ENCODE data around the gene ASTN2. TPM values are rescaled to one million over a fixed set of nuclear protein-coding genes. Genes with fewer than 3 reads are reported as not detected.
"Not testable (repeated sequence)": the region's sequence is repeated elsewhere in the genome, so short reads cannot be mapped to it uniquely, and the experiment has no call there.

The ASTN2 gene
- total and polyA plus RNA-seq, 2 experiments from 2014 or later = 7.0 to 24.6 TPM

DNA sequence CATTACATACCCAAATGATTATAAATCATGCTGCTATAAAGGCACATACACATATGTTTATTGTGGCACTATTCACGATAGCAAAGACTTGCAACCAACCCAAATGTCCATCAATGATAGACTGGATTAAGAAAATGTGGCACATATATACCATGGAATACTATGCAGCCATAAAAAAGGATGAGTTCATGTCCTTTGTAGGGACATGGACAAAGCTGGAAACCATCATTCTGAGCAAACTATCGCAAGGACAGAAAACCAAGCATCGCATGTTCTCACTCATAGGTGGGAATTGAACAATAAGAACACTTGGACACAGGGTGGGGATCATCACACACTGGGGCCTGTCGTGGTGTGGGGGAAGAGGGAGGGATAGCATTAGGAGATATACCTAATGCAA is 960.3 kb downstream of the ASTN2 start:
- H3K4me3 Mint-ChIP-seq; DNase-seq (ENCODE audit: low spot score); H3K4me3 ChIP-seq; H2AFZ ChIP-seq; H3K27ac Mint-ChIP-seq; H3F3A ChIP-seq (replicated peaks; ENCODE audit: low read depth); H3K9me2 ChIP-seq (ENCODE audit: insufficient read depth); H3K79me2 ChIP-seq (replicated peaks; ENCODE audit: insufficient read depth); H3K4me1 ChIP-seq (ENCODE audit: insufficient read depth); H3K27me3 ChIP-seq (ENCODE audit: insufficient read depth); H3K4me1 Mint-ChIP-seq; H3K27me3 Mint-ChIP-seq (ENCODE audit: insufficient read depth, low read depth, poor library complexity); H3K4me2 ChIP-seq; H3K27ac ChIP-seq (ENCODE audit: low read depth); ATAC-seq; H4K20me1 ChIP-seq (replicated peaks; ENCODE audit: insufficient read depth); H3K36me3 ChIP-seq (ENCODE audit: insufficient read depth): not testable (repeated sequence)
- H3K36me3 Mint-ChIP-seq (ENCODE audit: low read depth) = peaks cover 17% of the 10 kb centered on the region; the same call in 2 of the 3 replicates
- H3K9me3 Mint-ChIP-seq = peaks cover 21% of the 10 kb centered on the region

DNA sequence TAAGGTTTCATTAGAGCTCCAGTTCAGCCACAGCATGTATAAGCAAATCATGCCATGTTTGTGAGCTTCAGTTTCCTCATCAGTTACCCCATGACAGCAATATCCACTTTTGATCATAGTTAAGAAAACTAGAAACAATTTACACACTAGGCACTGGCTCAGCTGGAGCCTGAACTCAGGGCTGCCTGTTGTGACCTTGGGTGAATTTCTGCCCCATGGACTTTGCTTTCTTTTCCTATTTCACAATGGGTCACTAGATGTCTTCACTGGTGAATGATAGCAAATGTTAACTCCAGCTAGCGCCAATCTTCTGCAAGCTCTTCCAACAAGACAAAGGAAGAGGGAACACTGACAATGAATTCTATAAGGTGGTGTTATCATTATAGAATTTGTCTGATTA is 961.1 kb downstream of the ASTN2 start:
- H3K27ac Mint-ChIP-seq = no peak overlapping the region
- no peak for DNase-seq (ENCODE audit: low spot score)
- no peak for ATAC-seq
- H3K36me3 ChIP-seq (ENCODE audit: insufficient read depth) = no peaks in the 10 kb centered on the region
- peaks cover 17% of the 10 kb centered on the region; the same call in 2 of the 3 replicates for H3K36me3 Mint-ChIP-seq (ENCODE audit: low read depth)
- no peak overlapping the region for H3K4me3 ChIP-seq
- H3K4me2 ChIP-seq = no peak overlapping the region
- TF ChIP-seq POLR2AphosphoS5 (IDR thresholded peaks at IDR 0.05; ENCODE audit: low read depth) (no peak), EZH2 (IDR thresholded peaks at IDR 0.05; ENCODE audit: low read depth, unreplicated experiment) (no peak), JUNB (IDR thresholded peaks at IDR 0.05; ENCODE audit: unreplicated experiment) (no peak), NANOG (IDR thresholded peaks at IDR 0.05; ENCODE audit: borderline replicate concordance) (no peak), CREB1 (CRISPR knock-in tag; IDR thresholded peaks at IDR 0.05; ENCODE audit: low read depth) (no peak), ZNF114 (CRISPR knock-in tag; IDR thresholded peaks at IDR 0.05) (no peak)
- TF ChIP-seq, protein P1, sequence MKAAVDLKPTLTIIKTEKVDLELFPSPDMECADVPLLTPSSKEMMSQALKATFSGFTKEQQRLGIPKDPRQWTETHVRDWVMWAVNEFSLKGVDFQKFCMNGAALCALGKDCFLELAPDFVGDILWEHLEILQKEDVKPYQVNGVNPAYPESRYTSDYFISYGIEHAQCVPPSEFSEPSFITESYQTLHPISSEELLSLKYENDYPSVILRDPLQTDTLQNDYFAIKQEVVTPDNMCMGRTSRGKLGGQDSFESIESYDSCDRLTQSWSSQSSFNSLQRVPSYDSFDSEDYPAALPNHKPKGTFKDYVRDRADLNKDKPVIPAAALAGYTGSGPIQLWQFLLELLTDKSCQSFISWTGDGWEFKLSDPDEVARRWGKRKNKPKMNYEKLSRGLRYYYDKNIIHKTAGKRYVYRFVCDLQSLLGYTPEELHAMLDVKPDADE (IDR thresholded peaks at IDR 0.05) = no peak
- H3K4me3 Mint-ChIP-seq = no peak overlapping the region
- no peaks in the 10 kb centered on the region for H3K9me2 ChIP-seq (ENCODE audit: insufficient read depth)
- peaks cover 21% of the 10 kb centered on the region for H3K9me3 Mint-ChIP-seq
- H3K4me1 ChIP-seq (ENCODE audit: insufficient read depth) = peaks cover 7% of the 10 kb centered on the region; the same call in 1 of the 2 replicates
- H3K27ac ChIP-seq (ENCODE audit: low read depth) = no peak overlapping the region
- no peak overlapping the region for H2AFZ ChIP-seq
- H3K27me3 Mint-ChIP-seq (ENCODE audit: insufficient read depth, low read depth, poor library complexity) = peaks cover 3% of the 10 kb centered on the region
- peaks cover 8% of the 10 kb centered on the region for H3K4me1 Mint-ChIP-seq
- H3K79me2 ChIP-seq (replicated peaks; ENCODE audit: insufficient read depth) = no peaks in the 10 kb centered on the region
- no peaks in the 10 kb centered on the region for H3K27me3 ChIP-seq (ENCODE audit: insufficient read depth)
- no peaks in the 10 kb centered on the region for H4K20me1 ChIP-seq (replicated peaks; ENCODE audit: insufficient read depth)
- no peaks in the 10 kb centered on the region for H3F3A ChIP-seq (replicated peaks; ENCODE audit: low read depth)

DNA sequence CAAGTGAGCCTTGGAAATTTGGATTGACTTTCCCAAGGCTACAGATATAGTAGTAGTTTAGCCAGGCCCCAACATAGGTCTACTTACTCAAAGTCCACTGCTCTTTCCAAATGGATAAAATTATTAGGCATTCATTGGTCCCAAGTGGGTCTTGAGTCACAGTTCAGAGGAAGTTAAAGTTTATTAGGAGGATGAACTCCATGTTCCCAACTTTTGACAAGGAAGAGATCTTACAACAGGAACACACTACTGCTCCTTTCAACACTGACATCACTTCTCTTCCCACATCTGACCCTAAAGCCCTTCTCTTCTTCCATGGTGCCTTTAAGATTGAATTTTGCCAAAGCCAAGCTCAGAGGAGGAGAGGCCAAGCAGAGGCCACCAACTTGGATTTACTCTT is 962.2 kb downstream of the ASTN2 start:
- no peak overlapping the region for H3K4me2 ChIP-seq
- H3K27me3 Mint-ChIP-seq (ENCODE audit: insufficient read depth, low read depth, poor library complexity) = peaks cover 3% of the 10 kb centered on the region
- no peaks in the 10 kb centered on the region for H3K9me2 ChIP-seq (ENCODE audit: insufficient read depth)
- H3K79me2 ChIP-seq (replicated peaks; ENCODE audit: insufficient read depth) = no peaks in the 10 kb centered on the region
- H3K4me1 Mint-ChIP-seq = peaks cover 8% of the 10 kb centered on the region
- no peak overlapping the region for H2AFZ ChIP-seq
- H3K4me3 Mint-ChIP-seq = no peak overlapping the region
- no peak for ATAC-seq
- H4K20me1 ChIP-seq (replicated peaks; ENCODE audit: insufficient read depth) = no peaks in the 10 kb centered on the region
- no peaks in the 10 kb centered on the region for H3K36me3 ChIP-seq (ENCODE audit: insufficient read depth)
- H3K4me1 ChIP-seq (ENCODE audit: insufficient read depth) = peaks cover 7% of the 10 kb centered on the region; the same call in 1 of the 2 replicates
- no peak for TF ChIP-seq CREB1 (CRISPR knock-in tag; IDR thresholded peaks at IDR 0.05; ENCODE audit: low read depth)
- TF ChIP-seq ZNF114 (CRISPR knock-in tag; IDR thresholded peaks at IDR 0.05) = no peak
- TF ChIP-seq, protein P1 (IDR thresholded peaks at IDR 0.05) = no peak
- TF ChIP-seq, protein P2, sequence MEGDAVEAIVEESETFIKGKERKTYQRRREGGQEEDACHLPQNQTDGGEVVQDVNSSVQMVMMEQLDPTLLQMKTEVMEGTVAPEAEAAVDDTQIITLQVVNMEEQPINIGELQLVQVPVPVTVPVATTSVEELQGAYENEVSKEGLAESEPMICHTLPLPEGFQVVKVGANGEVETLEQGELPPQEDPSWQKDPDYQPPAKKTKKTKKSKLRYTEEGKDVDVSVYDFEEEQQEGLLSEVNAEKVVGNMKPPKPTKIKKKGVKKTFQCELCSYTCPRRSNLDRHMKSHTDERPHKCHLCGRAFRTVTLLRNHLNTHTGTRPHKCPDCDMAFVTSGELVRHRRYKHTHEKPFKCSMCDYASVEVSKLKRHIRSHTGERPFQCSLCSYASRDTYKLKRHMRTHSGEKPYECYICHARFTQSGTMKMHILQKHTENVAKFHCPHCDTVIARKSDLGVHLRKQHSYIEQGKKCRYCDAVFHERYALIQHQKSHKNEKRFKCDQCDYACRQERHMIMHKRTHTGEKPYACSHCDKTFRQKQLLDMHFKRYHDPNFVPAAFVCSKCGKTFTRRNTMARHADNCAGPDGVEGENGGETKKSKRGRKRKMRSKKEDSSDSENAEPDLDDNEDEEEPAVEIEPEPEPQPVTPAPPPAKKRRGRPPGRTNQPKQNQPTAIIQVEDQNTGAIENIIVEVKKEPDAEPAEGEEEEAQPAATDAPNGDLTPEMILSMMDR (conservative IDR thresholded peaks at IDR 0.05; ENCODE audit: low read depth in 2 of 2) = no peak
- TF ChIP-seq STAT1 (IDR thresholded peaks at IDR 0.05; ENCODE audit: unreplicated experiment) = no peak
- TF ChIP-seq NANOG (IDR thresholded peaks at IDR 0.05; ENCODE audit: borderline replicate concordance) = no peak
- TF ChIP-seq EZH2 (IDR thresholded peaks at IDR 0.05; ENCODE audit: low read depth, unreplicated experiment) = no peak
- TF ChIP-seq, protein P3, sequence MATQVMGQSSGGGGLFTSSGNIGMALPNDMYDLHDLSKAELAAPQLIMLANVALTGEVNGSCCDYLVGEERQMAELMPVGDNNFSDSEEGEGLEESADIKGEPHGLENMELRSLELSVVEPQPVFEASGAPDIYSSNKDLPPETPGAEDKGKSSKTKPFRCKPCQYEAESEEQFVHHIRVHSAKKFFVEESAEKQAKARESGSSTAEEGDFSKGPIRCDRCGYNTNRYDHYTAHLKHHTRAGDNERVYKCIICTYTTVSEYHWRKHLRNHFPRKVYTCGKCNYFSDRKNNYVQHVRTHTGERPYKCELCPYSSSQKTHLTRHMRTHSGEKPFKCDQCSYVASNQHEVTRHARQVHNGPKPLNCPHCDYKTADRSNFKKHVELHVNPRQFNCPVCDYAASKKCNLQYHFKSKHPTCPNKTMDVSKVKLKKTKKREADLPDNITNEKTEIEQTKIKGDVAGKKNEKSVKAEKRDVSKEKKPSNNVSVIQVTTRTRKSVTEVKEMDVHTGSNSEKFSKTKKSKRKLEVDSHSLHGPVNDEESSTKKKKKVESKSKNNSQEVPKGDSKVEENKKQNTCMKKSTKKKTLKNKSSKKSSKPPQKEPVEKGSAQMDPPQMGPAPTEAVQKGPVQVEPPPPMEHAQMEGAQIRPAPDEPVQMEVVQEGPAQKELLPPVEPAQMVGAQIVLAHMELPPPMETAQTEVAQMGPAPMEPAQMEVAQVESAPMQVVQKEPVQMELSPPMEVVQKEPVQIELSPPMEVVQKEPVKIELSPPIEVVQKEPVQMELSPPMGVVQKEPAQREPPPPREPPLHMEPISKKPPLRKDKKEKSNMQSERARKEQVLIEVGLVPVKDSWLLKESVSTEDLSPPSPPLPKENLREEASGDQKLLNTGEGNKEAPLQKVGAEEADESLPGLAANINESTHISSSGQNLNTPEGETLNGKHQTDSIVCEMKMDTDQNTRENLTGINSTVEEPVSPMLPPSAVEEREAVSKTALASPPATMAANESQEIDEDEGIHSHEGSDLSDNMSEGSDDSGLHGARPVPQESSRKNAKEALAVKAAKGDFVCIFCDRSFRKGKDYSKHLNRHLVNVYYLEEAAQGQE (IDR thresholded peaks at IDR 0.05; ENCODE audit: unreplicated experiment) = no peak
- TF ChIP-seq JUNB (IDR thresholded peaks at IDR 0.05; ENCODE audit: unreplicated experiment) = no peak
- no peak for DNase-seq (ENCODE audit: low spot score)
- H3K36me3 Mint-ChIP-seq (ENCODE audit: low read depth) = peaks cover 17% of the 10 kb centered on the region; the same call in 2 of the 3 replicates
- H3K4me3 ChIP-seq = no peak overlapping the region
- no peak overlapping the region for H3K27ac Mint-ChIP-seq
- H3K27me3 ChIP-seq (ENCODE audit: insufficient read depth) = no peaks in the 10 kb centered on the region
- no peak overlapping the region for H3K27ac ChIP-seq (ENCODE audit: low read depth)
- peaks cover 19% of the 10 kb centered on the region for H3K9me3 Mint-ChIP-seq
- H3F3A ChIP-seq (replicated peaks; ENCODE audit: low read depth) = no peaks in the 10 kb centered on the region

Measured in GM23338 (cell line).